ENCODE data around the gene LPA. TPM values are rescaled to one million over a fixed set of nuclear protein-coding genes. Genes with fewer than 3 reads are reported as not detected.

The LPA gene
- total and polyA plus RNA-seq, 2 of the 13 experiments (the other 11 are each of a cell fraction or from before 2014, with no cell fraction given) = not detected

DNA sequence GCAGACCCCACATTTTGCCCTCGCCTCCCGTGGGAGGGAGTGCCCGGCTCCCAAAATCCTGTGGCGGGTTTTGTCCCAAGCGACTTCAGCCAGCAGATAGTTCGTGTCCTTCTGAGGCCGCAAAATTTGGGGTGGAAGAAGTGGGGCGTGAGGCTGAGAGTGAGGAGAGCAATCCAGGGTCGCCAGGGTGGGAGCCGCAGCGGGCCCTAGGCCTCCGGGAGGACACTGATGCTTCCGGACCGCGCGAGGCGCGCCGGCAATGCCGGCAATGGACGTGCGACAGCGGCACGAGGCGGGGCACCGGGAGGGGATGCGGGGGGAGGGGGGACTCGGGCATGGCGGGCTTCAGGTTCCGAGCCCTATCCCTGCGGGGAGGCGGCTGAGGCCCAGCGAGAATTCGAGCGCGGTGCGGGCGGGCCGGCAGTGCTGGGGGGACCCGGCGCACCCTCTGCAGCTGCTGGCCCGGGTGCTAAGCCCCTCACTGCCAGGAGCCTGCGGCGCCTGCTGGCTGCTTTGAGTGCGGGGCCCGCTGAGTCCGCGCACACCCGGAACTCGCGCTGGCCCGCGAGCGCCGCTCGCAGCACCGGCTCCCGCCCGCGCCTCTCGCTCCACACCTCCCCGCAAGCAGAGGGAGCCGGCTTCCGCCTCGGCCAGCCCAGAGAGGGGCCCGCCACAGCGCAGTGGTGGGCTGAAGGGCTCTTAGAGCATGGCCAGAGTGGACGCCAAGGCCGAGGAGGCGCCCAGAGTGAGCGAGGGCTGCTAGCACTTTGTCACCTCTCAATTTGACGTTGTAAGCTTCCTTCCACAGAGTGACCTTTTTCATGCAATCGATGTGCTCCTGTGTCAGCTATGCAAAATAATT, 143.8 kb downstream of the LPA start (continued):
- TF ChIP-seq ZNF891 (CRISPR knock-in tag; IDR thresholded peaks at IDR 0.05) (peak; percentile 76; the same call in 1 of the 2 replicates), WIZ (CRISPR knock-in tag; IDR thresholded peaks at IDR 0.05) (peak; percentile 54; the same call in 1 of the 2 replicates), MYC (CRISPR knock-in tag; IDR thresholded peaks at IDR 0.05; ENCODE audit: borderline replicate concordance) (peak; percentile 61; the same call in 1 of the 2 replicates), GTF2F1 (IDR thresholded peaks at IDR 0.05; ENCODE audit: low read length) (no peak), RNF2 (conservative IDR thresholded peaks at IDR 0.05; ENCODE audit: low read depth) (0 out of 2 replicates have a peak, but pooled peaks have one; percentile 39), ZFP82 (CRISPR knock-in tag; IDR thresholded peaks at IDR 0.05; ENCODE audit: borderline replicate concordance) (peak; percentile 80; the same call in 1 of the 2 replicates), TEAD3 (CRISPR knock-in tag; optimal IDR thresholded peaks at IDR 0.05; ENCODE audit: borderline replicate concordance) (peak; percentile 48), ZNF761 (CRISPR knock-in tag; conservative IDR thresholded peaks at IDR 0.05) (peak; percentile 75; the same call in 1 of the 2 replicates), TRIM24 (CRISPR knock-in tag; IDR thresholded peaks at IDR 0.05) (no peak), GABPB1 (CRISPR knock-in tag; IDR thresholded peaks at IDR 0.05) (peak; percentile 84; the same call in 1 of the 2 replicates), KLF12 (CRISPR knock-in tag; IDR thresholded peaks at IDR 0.05; ENCODE audit: borderline replicate concordance) (peak; percentile 71)
- TF ChIP-seq, protein P1, sequence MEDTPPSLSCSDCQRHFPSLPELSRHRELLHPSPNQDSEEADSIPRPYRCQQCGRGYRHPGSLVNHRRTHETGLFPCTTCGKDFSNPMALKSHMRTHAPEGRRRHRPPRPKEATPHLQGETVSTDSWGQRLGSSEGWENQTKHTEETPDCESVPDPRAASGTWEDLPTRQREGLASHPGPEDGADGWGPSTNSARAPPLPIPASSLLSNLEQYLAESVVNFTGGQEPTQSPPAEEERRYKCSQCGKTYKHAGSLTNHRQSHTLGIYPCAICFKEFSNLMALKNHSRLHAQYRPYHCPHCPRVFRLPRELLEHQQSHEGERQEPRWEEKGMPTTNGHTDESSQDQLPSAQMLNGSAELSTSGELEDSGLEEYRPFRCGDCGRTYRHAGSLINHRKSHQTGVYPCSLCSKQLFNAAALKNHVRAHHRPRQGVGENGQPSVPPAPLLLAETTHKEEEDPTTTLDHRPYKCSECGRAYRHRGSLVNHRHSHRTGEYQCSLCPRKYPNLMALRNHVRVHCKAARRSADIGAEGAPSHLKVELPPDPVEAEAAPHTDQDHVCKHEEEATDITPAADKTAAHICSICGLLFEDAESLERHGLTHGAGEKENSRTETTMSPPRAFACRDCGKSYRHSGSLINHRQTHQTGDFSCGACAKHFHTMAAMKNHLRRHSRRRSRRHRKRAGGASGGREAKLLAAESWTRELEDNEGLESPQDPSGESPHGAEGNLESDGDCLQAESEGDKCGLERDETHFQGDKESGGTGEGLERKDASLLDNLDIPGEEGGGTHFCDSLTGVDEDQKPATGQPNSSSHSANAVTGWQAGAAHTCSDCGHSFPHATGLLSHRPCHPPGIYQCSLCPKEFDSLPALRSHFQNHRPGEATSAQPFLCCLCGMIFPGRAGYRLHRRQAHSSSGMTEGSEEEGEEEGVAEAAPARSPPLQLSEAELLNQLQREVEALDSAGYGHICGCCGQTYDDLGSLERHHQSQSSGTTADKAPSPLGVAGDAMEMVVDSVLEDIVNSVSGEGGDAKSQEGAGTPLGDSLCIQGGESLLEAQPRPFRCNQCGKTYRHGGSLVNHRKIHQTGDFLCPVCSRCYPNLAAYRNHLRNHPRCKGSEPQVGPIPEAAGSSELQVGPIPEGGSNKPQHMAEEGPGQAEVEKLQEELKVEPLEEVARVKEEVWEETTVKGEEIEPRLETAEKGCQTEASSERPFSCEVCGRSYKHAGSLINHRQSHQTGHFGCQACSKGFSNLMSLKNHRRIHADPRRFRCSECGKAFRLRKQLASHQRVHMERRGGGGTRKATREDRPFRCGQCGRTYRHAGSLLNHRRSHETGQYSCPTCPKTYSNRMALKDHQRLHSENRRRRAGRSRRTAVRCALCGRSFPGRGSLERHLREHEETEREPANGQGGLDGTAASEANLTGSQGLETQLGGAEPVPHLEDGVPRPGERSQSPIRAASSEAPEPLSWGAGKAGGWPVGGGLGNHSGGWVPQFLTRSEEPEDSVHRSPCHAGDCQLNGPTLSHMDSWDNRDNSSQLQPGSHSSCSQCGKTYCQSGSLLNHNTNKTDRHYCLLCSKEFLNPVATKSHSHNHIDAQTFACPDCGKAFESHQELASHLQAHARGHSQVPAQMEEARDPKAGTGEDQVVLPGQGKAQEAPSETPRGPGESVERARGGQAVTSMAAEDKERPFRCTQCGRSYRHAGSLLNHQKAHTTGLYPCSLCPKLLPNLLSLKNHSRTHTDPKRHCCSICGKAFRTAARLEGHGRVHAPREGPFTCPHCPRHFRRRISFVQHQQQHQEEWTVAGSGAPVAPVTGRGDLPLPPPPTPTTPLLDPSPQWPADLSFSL (CRISPR knock-in tag; IDR thresholded peaks at IDR 0.05) = no peak
- TF ChIP-seq, protein P2, sequence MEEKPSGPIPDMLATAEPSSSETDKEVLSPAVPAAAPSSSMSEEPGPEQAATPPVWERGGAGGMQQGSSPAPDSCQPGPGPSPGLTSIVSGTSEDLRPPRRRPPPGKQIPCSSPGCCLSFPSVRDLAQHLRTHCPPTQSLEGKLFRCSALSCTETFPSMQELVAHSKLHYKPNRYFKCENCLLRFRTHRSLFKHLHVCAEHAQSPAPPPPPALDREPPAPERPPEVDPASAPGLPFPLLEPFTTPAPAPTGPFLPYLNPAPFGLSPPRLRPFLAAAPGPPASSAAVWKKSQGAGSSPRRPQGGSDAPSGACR (CRISPR knock-in tag; IDR thresholded peaks at IDR 0.05) = peak; percentile 63; the same call in 1 of the 2 replicates
- TF ChIP-seq, protein P3, sequence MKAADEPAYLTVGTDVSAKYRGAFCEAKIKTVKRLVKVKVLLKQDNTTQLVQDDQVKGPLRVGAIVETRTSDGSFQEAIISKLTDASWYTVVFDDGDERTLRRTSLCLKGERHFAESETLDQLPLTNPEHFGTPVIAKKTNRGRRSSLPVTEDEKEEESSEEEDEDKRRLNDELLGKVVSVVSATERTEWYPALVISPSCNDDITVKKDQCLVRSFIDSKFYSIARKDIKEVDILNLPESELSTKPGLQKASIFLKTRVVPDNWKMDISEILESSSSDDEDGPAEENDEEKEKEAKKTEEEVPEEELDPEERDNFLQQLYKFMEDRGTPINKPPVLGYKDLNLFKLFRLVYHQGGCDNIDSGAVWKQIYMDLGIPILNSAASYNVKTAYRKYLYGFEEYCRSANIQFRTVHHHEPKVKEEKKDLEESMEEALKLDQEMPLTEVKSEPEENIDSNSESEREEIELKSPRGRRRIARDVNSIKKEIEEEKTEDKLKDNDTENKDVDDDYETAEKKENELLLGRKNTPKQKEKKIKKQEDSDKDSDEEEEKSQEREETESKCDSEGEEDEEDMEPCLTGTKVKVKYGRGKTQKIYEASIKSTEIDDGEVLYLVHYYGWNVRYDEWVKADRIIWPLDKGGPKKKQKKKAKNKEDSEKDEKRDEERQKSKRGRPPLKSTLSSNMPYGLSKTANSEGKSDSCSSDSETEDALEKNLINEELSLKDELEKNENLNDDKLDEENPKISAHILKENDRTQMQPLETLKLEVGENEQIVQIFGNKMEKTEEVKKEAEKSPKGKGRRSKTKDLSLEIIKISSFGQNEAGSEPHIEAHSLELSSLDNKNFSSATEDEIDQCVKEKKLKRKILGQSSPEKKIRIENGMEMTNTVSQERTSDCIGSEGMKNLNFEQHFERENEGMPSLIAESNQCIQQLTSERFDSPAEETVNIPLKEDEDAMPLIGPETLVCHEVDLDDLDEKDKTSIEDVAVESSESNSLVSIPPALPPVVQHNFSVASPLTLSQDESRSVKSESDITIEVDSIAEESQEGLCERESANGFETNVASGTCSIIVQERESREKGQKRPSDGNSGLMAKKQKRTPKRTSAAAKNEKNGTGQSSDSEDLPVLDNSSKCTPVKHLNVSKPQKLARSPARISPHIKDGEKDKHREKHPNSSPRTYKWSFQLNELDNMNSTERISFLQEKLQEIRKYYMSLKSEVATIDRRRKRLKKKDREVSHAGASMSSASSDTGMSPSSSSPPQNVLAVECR (CRISPR knock-in tag; IDR thresholded peaks at IDR 0.05; ENCODE audit: borderline replicate concordance) = peak; percentile 61; the same call in 1 of the 2 replicates
- TF ChIP-seq, protein P4, sequence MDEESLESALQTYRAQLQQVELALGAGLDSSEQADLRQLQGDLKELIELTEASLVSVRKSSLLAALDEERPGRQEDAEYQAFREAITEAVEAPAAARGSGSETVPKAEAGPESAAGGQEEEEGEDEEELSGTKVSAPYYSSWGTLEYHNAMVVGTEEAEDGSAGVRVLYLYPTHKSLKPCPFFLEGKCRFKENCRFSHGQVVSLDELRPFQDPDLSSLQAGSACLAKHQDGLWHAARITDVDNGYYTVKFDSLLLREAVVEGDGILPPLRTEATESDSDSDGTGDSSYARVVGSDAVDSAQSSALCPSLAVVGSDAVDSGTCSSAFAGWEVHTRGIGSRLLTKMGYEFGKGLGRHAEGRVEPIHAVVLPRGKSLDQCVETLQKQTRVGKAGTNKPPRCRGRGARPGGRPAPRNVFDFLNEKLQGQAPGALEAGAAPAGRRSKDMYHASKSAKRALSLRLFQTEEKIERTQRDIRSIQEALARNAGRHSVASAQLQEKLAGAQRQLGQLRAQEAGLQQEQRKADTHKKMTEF (CRISPR knock-in tag; IDR thresholded peaks at IDR 0.05) = peak; percentile 37
